HG03575 (cell line): Measurements from ENCODE around the gene SLC22A6.
"Not testable (repeated sequence)": the region's sequence is repeated elsewhere in the genome, so short reads cannot be mapped to it uniquely, and the experiment has no call there.

Experiments
- ATAC-seq: cut with Tn5 transposase; IDR thresholded peaks from one replicate; pipeline ENCODE4 v1.9.1; 2021; ENCODE audit not compliant: unreplicated experiment, insufficient number of reproducible peaks, low FRiP score; ENCODE audit errors: extremely low read depth

SLC22A6 gene

GRCh38 chr11:62994775-62995174, 10.0 kb upstream of the SLC22A6 start:
- no peak for ATAC-seq

GRCh38 chr11:62988276-62988675, 3.5 kb upstream of the SLC22A6 start:
- ATAC-seq = no peak

- no peak for ATAC-seq
Measured at GRCh38 chr11:62985041-62985750, 429 bp upstream of the SLC22A6 start.

- no peak for ATAC-seq
Measured at GRCh38 chr11:62983536-62984199, 1.1 kb downstream of the SLC22A6 start.

GRCh38 chr11:62981743-62982142, 3.0 kb downstream of the SLC22A6 start:
- no peak for ATAC-seq

- no peak for ATAC-seq
Measured at GRCh38 chr11:62980133-62980760, 4.5 kb downstream of the SLC22A6 start.

- ATAC-seq = no peak
Measured at GRCh38 chr11:62976109-62976508, 8.7 kb downstream of the SLC22A6 start.

GRCh38 chr11:62974848-62975522, 9.8 kb downstream of the SLC22A6 start:
- ATAC-seq = no peak

GRCh38 chr11:62965574-62965973, 19.2 kb downstream of the SLC22A6 start:
- no peak for ATAC-seq

GRCh38 chr11:62962391-62962790, 22.4 kb downstream of the SLC22A6 start:
- no peak for ATAC-seq

GRCh38 chr11:62961017-62961570, 23.7 kb downstream of the SLC22A6 start:
- no peak for ATAC-seq

GRCh38 chr11:62959422-62959980, 25.3 kb downstream of the SLC22A6 start:
- ATAC-seq = no peak

- ATAC-seq = no peak
Measured at GRCh38 chr11:62958547-62959421, 26.0 kb downstream of the SLC22A6 start.

- no peak for ATAC-seq
Measured at GRCh38 chr11:62957147-62957546, 27.6 kb downstream of the SLC22A6 start.

- no peak for ATAC-seq
Measured at GRCh38 chr11:62954478-62954877, 30.3 kb downstream of the SLC22A6 start.

GRCh38 chr11:62953811-62954210, 31.0 kb downstream of the SLC22A6 start:
- no peak for ATAC-seq

GRCh38 chr11:62948765-62949320, 35.9 kb downstream of the SLC22A6 start:
- ATAC-seq = no peak

- not testable (repeated sequence) for ATAC-seq
Measured at GRCh38 chr11:62945538-62945937, 39.2 kb downstream of the SLC22A6 start.
